GM21360 (cell line): ENCODE data around the gene CARD19.
"Not testable (repeated sequence)": the region's sequence is repeated elsewhere in the genome, so short reads cannot be mapped to it uniquely, and the experiment has no call there.

Experiments
- ATAC-seq: cut with Tn5 transposase; IDR thresholded peaks from one replicate; pipeline ENCODE4 v1.9.1; 2021; ENCODE audit warnings: mild to moderate bottlenecking, moderate library complexity; ENCODE audit not compliant: unreplicated experiment

The CARD19 gene

GRCh38 chr9:93099551-93100275 lies 3.7 kb downstream of the CARD19 start:
- ATAC-seq: no peak

- no peak for ATAC-seq
These were observed 4.2 kb downstream of the CARD19 start for GRCh38 chr9:93100276-93100636.

DNA sequence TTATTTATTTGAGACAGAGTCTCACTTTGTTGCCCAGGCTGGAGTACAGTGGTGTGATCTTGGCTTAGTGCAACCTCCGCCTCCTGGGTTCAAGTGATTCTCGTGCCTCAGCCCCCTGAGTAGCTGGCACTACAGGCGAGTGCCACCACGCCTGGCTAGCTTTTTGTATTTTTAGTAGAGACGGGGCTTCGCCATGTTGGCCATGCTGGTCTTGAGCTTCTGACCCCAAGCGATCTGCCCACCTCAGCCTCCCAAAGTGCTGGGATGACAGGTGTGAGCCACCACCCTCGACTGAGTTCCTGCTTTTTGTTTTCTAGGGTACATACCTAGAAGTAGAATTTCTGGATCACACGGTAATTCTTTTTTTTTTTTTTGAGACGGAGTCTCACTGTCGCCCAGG lies 5.1 kb downstream of the CARD19 start:
- not testable (repeated sequence) for ATAC-seq

DNA sequence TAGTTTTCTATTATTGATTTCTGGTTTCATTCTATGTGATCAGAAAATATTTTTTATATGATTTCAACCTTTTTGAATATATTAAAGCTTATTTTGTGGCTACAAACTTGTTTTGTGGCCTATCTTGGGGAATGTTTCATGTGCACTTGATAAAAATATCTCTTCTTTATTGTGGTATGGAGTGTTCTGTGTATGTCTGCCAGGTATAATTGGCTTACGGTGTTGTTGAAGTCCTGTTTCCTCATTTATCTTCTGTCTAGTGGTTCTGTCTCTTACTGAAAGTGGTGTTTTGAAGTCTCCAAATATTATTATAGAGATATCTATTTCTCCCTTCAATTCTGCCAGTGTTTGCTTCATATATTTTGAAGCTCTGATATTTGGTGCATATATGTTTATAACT lies 9.6 kb downstream of the CARD19 start:
- no peak for ATAC-seq

DNA sequence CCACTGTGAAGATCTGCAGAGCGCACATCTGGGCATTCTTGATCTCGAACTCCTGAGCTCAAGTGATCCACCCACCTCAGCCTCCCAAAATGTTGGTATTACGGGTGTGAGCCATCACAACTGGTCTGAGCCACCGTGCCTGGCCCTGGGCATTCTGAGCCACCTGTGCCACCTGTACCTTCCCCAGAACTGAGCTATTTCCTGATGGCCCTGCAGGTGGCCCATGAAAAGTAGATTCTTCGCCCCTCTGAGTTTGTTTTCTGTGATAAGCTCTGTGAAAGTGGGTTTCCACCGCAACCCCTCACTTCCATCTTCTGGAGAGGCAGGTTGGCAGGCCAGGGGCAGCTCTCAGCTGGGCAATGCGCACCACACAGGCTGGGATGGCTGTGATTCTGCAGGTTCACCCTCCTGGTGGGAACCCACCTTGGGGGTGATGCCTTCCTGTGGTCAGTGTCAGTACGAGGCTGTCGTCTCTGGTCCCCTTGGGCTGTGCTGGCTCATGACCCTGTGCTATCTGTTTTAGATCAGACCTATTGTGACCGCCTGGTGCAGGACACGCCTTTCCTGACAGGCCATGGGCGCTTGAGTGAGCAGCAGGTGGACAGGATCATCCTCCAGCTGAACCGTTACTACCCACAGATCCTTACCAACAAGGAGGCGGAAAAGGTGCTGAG lies 11.3 kb downstream of the CARD19 start:
- ATAC-seq: no peak

DNA sequence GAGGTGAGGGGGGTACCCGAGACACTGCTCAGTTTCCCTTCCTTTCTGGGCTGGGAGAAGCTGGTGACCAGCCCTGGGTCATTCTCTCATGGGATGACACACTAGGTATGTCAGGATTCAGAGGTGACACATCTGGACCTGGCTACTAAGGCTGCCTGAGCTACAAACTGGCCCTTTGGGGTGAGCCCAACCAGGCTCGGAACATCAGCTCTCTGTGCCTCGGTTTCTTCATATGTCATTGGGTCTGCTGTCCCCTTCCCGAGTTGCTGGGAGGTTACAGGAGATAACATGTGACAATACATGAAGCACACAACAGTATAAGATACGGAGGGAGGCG lies 11.8 kb downstream of the CARD19 start:
- no peak for ATAC-seq

- ATAC-seq: no peak
These were observed 12.4 kb downstream of the CARD19 start for GRCh38 chr9:93108291-93109041.

- ATAC-seq: no peak
These were observed 14.4 kb downstream of the CARD19 start for GRCh38 chr9:93110311-93110855.

- no peak for ATAC-seq
These were observed 15.0 kb downstream of the CARD19 start for GRCh38 chr9:93111001-93111370.

DNA sequence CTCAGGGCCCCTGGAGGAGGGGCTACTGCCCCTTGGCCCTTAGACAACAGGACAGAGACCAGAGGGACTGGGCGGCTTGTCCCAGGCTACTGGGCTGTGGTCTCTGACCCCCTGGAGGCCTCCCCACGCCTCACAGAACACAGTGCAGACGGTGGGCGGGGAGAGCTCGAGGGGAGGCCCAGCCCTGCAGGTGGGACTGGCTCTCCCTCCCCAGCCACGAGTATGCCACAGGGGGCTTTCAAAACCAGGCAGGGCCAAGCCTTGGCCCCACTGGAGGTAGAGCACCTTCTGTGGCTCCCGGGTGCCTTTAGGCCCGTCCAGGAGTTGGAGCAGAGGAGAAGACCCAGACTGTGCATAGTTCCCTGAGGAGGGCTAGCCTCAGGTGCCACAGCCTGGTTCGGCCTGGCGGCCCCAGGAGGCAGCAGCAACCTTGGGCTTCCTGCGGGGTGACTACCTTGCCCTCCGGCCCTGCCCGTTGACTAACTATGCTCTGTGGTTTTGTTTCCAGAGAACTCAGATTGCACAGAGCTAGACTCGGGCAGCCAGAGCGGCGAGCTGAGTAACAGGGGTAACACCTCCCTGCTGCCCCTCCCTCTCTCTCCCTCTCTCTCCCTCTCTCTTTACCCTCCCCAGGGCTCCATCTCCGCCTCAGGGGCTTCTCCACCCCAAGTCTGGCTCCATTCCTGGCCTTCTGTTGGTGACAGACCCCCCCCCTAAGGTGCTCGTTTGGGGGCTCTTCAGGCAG lies 15.5 kb downstream of the CARD19 start:
- no peak for ATAC-seq

- ATAC-seq: no peak
These were observed 16.3 kb downstream of the CARD19 start for GRCh38 chr9:93112116-93112863.

- no peak for ATAC-seq
These were observed 16.9 kb downstream of the CARD19 start for GRCh38 chr9:93112864-93113389.

GRCh38 chr9:93114169-93114983 lies 18.4 kb downstream of the CARD19 start:
- ATAC-seq: no peak

DNA sequence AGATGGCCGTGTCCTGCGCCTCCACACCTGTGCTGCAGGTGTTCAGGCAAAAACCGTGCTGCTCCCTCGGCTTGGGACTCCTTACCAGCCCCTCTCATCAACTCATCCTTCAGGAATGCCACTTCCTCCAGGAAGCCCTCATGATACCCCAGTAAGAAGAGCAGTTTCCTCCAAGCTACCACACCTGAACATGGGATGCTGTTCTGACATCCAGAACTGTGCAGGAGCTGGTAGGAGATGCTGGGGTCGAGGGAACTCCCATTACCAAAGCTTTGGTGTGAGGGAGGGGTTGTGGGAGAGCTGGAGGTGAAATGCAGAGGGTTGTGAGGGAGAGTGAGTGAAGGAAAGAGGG lies 18.9 kb downstream of the CARD19 start:
- ATAC-seq: no peak

GRCh38 chr9:93115486-93116071 lies 19.6 kb downstream of the CARD19 start:
- ATAC-seq: no peak

DNA sequence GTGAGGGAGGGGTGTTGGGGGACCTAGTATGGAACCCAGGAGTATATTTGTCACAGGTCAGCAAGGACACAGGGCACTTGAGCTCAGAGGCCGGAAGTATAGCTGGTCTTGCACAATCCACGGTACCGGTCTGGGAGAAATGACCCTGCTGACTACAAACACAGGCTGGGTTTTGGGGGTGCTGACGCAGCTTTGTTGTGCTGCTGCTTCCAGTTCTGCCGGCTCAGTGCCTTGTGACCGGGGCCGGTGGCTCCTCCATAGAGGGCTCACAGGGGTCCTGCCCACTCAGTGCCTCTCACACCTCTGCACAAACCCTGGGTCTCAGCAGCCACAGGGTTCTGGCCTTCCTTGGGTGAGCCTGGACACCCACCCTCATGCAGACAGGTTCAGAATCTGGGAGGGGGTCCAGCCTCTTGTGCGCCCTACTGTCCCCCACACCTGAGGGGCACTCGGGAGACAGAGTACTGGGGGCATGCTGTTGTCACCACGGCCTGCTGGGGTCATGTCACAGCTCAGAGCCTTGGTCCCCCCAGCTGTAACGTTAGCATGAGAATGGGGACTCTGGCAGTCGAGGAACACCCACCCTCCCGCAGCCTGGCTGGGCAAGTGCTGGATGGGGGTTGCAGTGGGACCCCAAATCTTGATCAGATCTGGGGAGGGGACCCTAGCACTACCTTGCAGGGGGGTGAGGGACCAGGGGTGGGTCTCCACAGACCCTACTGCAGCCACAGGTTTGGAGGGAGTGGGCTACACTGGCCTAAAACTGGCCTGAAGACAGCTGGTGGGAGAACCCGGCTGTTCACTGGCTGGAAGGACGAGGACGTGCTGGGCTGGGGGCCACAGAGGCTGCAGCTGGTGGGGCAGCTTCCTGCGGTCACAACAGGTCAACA lies 20.3 kb downstream of the CARD19 start:
- ATAC-seq: no peak

GRCh38 chr9:93117521-93117920 lies 21.5 kb downstream of the CARD19 start:
- not testable (repeated sequence) for ATAC-seq
